Adrenal gland (tissue), 12 donors: ENCODE results near the gene TMEM140. TPM values are rescaled to one million over a fixed set of nuclear protein-coding genes. Genes with fewer than 3 reads are reported as not detected.
A peak's percentile ranks its signal among the peaks of the same experiment; 100 is the strongest.

ENCODE experiments used
- DNase-seq, 7 donors: peaks; one replicate each; pipeline ENCODE4 v3.0.0-alpha.2; 2019 to 2020
- H3K27ac ChIP-seq, 5 donors: fragments of 200-600 bp; sonication (generic) in 4 of 5; 1 replicate in 3 of 5; 2 replicates in 2 of 5; pipeline versions ENCODE4 v1.5.1 to v1.8.0; 2016 to 2020; ENCODE audit warnings: mild to moderate bottlenecking in 1 of 5
- H3K27me3 ChIP-seq: fragments of 200-600 bp; 2 replicates; pipeline ENCODE4 v1.8.0; 2021
- H3K36me3 ChIP-seq, 2 donors: fragments of 200-600 bp; replicated peaks in 1 of 2; 1 replicate in 1 of 2; 2 replicates in 1 of 2; pipeline versions ENCODE4 v1.5.1 to v1.8.0; 2018 to 2022
- H3K4me1 ChIP-seq, 2 donors: fragments of 200-600 bp; replicated peaks in 1 of 2; 1 replicate in 1 of 2; 2 replicates in 1 of 2; pipeline versions ENCODE4 v1.5.1 to v1.8.0; 2018 to 2021
- H3K4me3 ChIP-seq, 4 donors: fragments of 200-600 bp; sonication (generic) in 3 of 4; one replicate each; pipeline ENCODE4 v1.5.1; 2016 to 2018
- H3K9me3 ChIP-seq, 3 donors: fragments of 200-600 bp; sonication (generic) in 1 of 3; replicated peaks in 1 of 3; 1 replicate in 2 of 3; 2 replicates in 1 of 3; pipeline versions ENCODE4 v1.5.1 to v1.8.0; 2016 to 2021
- POLR2A ChIP-seq, 2 donors: fragments of 450-650 bp; IDR thresholded peaks; one replicate each; pipeline ENCODE4 v1.6.1; 2017; ENCODE audit warnings: antibody characterized with exemption in 2 of 2, mild to moderate bottlenecking in 2 of 2, moderate library complexity in 1 of 2
- WGBS, 4 donors: extraction: QIAGEN DNeasy Blood & Tissue Kit in 2 of 4; methylation state at CpG; one replicate each; pipeline versions ENCODE4 v1.1.5 to v1.1.7; 2013 to 2017; 5-methylcytosine and 5-hydroxymethylcytosine counted together
- intact Hi-C, 2 donors: fragments of 100-400 bp; cut with DNase I; formaldehyde crosslinking; loops; one replicate each; pipeline versions ENCODE4 v1.14.1 to v1.15.0; 2022 to 2023
- polyA plus RNA-seq, 3 donors: library from polyadenylated mRNA; stranded (reverse); fragments of 200-250 nt in 2 of 3; fragments of 350-450 nt in 1 of 3; fragmentation: Illumina TruSeq in 1 of 3; extraction: RNeasy Lipid Tissue Mini Kit (QIAGEN cat#74804) in 1 of 3; gene quantifications; one replicate each; pipeline ENCODE4 v1.2.3, GENCODE V29; 2013 to 2014
- total RNA-seq, 9 donors: library from RNA; depleted of rRNA in 4 of 9; stranded (reverse); fragments of >200 nt in 4 of 9; fragments of 120-200 nt in 1 of 9; fragmentation: NEBNext Ultra II Directional in 1 of 9; extraction: Animal tissue kit (Norgen Biotek cat#: 25700) in 1 of 9; gene quantifications; one replicate each; pipeline versions ENCODE4 v1.1.0 to v1.2.4, GENCODE V29; 2013 to 2023
- TF ChIP-seq, protein P1 (sequence below), 6 experiments: fragments of 450-650 bp in 4 of 6; fragments of 200-600 bp in 2 of 6; sonication (generic) in 1 of 6; IDR thresholded peaks; 1 replicate in 5 of 6; 2 replicates in 1 of 6; pipeline versions ENCODE4 v1.5.1 to v1.8.0; 2016 to 2021; ENCODE audit warnings: antibody characterized with exemption in 6 of 6, mild to moderate bottlenecking in 2 of 6, moderate library complexity in 1 of 6
- donor health status: healthy with polysubstance abuse.
- donor health status: Bipolar disorder and iron deficiency.
- donor health status: DM: yes; HTN: yes; CAD: no.
- donor health status: DM: no; HTN: no; CAD: no.
- donor health status: DM: no; HTN: no; CAD: no.
- donor health status: DM: yes; HTN: yes; CAD: no.

The TMEM140 gene
- total and polyA plus RNA-seq, 12 donors, result 9.4 to 62.9 (median 25.1) TPM

DNA sequence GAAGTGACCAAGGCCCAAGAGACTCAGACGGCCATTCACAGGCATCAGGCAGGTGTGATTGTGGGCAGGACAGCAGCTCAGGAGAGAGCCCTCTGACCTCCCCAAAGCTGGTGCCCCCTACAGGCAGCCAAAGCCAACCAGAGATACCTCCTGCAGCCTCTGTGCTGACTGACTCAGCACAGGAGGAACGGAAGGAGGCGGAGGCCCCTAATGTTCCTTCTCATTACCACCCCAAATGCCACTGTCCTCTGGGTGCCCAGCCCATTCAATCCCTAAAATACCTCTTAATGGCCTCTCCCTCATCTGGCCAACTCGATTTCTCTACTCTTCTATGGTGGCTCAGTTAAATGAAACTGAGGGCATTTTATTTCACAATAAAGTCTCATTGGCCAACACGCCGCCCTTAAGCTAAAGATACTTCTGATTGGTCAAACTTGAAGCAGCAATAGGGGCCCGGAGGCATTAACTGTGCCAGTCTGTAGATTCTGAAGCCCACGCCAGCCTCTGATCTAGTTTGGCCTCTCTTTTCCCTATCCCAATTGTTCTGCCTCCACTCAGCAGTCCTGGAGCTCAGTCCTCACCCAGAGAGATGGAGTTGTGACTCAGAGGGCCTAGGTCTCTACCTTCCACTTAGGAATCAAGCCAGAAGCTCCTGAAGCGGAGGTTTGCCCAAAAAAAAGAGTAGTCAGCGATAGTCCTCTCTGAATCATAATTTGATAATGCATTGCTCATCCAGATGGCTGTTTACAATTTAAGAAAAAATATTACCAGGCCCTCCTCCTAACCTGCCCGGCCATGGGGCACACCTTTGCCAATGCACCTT, 21.5 kb downstream of the TMEM140 start:
- peaks cover 6 to 39% of the 10 kb centered on the region in 2 donors for H3K4me1 ChIP-seq
- peak overlapping the region in 3 of 4 donors; percentile 5 to 78 (median 77) for H3K4me3 ChIP-seq
- peak in 4 of 7 donors; percentile 39 to 62 (median 52) for DNase-seq
- no peaks in the 10 kb centered on the region for H3K27me3 ChIP-seq
- no peaks in the 10 kb centered on the region for H3K9me3 ChIP-seq
- intact Hi-C loops, result loop anchor here (10.0 kb wide), 3 partner anchors 175 to 475 kb away; partner anchors contain the start of gene AGBL3 (in 1 of the 2)
- H3K27ac ChIP-seq, result peak overlapping the region; percentile 60 to 97 (median 91)
- 49 to 57% (median 54%) methylated on average over 10 to 11 of the region's 11 CpGs for WGBS, 4 donors
- TF ChIP-seq POLR2A (IDR thresholded peaks at IDR 0.05), result no peak
- TF ChIP-seq, protein P1, sequence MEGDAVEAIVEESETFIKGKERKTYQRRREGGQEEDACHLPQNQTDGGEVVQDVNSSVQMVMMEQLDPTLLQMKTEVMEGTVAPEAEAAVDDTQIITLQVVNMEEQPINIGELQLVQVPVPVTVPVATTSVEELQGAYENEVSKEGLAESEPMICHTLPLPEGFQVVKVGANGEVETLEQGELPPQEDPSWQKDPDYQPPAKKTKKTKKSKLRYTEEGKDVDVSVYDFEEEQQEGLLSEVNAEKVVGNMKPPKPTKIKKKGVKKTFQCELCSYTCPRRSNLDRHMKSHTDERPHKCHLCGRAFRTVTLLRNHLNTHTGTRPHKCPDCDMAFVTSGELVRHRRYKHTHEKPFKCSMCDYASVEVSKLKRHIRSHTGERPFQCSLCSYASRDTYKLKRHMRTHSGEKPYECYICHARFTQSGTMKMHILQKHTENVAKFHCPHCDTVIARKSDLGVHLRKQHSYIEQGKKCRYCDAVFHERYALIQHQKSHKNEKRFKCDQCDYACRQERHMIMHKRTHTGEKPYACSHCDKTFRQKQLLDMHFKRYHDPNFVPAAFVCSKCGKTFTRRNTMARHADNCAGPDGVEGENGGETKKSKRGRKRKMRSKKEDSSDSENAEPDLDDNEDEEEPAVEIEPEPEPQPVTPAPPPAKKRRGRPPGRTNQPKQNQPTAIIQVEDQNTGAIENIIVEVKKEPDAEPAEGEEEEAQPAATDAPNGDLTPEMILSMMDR (IDR thresholded peaks at IDR 0.05), result peak in 5 of 6 experiments; percentile 5 to 27 (median 16)
- peaks cover 0 to 38% of the 10 kb centered on the region in 2 donors for H3K36me3 ChIP-seq

DNA sequence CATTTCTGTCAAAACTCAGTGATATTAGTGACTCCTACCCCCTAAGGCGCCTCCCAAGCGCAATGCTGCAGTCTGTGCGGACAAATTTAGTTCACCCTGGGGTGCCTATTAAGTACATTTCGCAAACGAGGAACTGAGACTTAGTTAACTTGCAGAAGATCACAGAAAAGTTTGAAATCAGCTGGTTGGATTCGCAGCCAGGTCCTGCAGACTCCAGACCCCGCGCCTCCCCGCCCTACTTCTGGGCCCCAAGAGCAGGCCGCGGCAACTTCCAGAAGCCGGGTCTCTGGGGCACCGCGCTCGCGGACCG, 22.0 kb downstream of the TMEM140 start:
- intact Hi-C loops, result loop anchor here (10.0 kb wide), 3 partner anchors 175 to 475 kb away; partner anchors contain the start of gene AGBL3 (in 1 of the 2)
- H3K4me1 ChIP-seq, result peaks cover 5 to 35% of the 10 kb centered on the region in 2 donors
- peak overlapping the region; percentile 60 to 97 (median 91) for H3K27ac ChIP-seq
- DNase-seq, result no peak
- H3K4me3 ChIP-seq, result peak overlapping the region; percentile 5 to 78 (median 56)
- H3K9me3 ChIP-seq, result no peaks in the 10 kb centered on the region
- no peak for TF ChIP-seq POLR2A (IDR thresholded peaks at IDR 0.05)
- TF ChIP-seq, protein P1 (IDR thresholded peaks at IDR 0.05), result no peak
- WGBS, 4 donors, result 0 to 2% (median 1%) methylated on average over 9 to 17 of the region's 17 CpGs
- peaks cover 0 to 36% of the 10 kb centered on the region in 2 donors for H3K36me3 ChIP-seq
- no peaks in the 10 kb centered on the region for H3K27me3 ChIP-seq

DNA sequence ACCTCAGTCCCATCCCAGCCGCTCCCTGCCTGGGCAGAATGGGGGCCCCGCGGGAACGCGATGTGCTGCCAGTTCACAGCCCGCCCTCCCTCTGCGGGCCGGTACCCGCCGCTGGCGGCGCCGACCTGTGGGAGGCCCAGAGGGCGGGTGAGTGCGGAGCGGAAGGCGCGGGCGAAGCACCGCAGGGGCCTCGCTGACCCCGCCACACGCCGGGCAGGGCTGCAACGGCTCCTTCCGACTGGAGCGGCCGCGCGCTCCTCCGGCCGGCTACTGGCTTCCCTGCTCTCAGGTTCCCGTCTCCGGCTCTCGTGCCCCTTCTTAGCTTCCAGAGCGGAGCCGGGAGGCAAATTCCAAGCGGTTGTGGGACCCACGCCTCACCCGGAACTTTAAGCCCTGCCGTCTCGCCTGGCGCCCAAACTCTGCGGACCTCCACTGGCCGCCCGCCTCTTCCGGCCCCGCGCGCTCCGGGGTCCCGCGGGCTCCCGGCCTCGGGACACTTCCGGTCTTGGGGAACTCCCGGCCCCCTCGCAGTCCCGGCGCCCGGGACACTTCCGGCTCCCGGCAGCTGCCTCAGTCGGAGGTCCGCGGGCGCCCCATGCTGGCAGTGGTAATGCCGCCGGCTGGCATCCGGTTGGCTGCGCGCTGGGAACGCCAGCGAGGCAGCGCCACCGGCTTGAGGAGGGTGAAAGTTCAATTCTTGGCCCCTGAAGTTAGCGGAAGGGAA, 22.6 kb downstream of the TMEM140 start, which contains the start of gene CYREN:
CYREN (minus strand) TSS at position 434 of the 724 bp plus-strand sequence. CDS start 1,785 bp downstream, outside the sequence.
- WGBS, 4 donors, result 0% methylated on average over 13 to 77 of the region's 77 CpGs

More for the DNA sequence above, 22.6 kb downstream of the TMEM140 start, which contains the start of gene CYREN:
- Histone ChIP-seq H3K27me3 (no peaks in the 10 kb centered on the region), H3K4me3 (peak within 1 kb of the TSS; percentile 5 to 78 (median 56)), H3K36me3 (peaks cover 0 to 31% of the 10 kb centered on the region in 2 donors), H3K4me1 (peaks cover 0 to 30% of the 10 kb centered on the region in 2 donors), H3K9me3 (no peaks in the 10 kb centered on the region), H3K27ac (peak within 1 kb of the TSS; percentile 77 to 97 (median 91))
- intact Hi-C loops, result loop anchor here in 1 of 2 donors (10.0 kb wide), 1 partner anchor 476 kb away; no protein-coding TSS in a partner anchor
- DNase-seq, result peak; percentile 95 to 97 (median 96)
- TF ChIP-seq, protein P1 (IDR thresholded peaks at IDR 0.05), result peak; percentile 54 to 82 (median 65)
- peak; percentile 34 to 83 for TF ChIP-seq POLR2A (IDR thresholded peaks at IDR 0.05)
